SKM-1 (cell line): ENCODE data around the gene MRPS23.

Source experiments
- DNase-seq: peaks from one replicate; lab custom pipeline; 2025; ENCODE audit not compliant: unreplicated experiment; lab: John Stamatoyannopoulos, UW

MRPS23 gene

GRCh38 chr17:57803021-57803420 lies 46.8 kb downstream of the MRPS23 start:
- DNase-seq: no peak

DNA sequence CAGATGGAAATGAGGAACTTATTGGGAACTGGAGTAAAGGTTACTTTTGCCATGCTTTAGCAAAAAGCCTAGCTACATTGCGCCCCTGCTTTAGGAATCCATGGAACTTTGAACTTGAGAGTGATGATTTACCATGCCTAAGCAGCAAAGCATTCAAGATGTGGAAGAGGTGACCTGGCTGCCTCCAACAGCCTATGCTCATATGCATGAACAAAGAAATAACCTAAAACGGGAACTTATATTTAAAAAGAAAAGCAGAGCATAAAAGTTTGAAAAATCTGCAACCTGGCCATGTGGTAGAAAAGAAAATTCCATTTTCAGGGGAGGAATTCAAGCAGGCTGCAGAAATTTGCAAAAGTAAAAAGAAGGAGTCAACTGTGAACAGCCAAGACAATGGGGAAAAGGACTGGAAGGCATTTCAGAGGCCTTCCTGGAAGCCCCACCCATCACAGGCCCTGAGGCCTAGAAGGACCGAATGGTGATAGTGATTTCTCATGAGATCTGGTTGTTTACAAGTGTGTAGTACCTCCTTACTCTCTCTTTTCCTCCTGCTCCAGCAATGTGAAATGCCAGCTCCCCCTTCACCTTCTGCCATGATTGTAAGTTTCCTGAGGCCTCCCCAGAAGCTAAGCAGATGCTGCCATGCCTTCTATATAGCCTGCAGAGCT lies 48.7 kb downstream of the MRPS23 start:
- no peak for DNase-seq

DNA sequence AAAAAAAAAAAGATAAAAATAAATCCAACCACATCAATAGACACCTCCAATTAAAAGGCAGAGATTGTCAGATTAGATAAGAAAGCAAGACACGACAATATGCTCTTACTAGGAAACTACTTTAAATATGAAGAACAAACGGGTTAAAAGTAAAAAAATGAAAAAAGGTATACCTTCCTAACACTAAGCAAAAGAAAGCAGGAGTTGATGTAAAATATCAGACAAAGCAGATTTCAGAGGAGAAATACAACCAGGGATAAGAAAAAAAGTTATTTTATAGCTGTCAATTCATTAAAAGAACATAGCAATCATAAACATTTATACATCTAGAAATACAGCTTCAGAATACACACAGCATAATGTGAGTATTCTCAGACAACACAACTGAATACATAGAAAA lies 55.0 kb downstream of the MRPS23 start:
- no peak for DNase-seq

- no peak for DNase-seq
Measured at GRCh38 chr17:57788725-57789124, 61.1 kb downstream of the MRPS23 start.

GRCh38 chr17:57785022-57785421 lies 64.8 kb downstream of the MRPS23 start:
- no peak for DNase-seq
